Activated T-helper 17 cell treated with anti-CD3 and anti-CD28 coated beads, Interleukin-2, amount 50 U/mL, for 72 hours (primary cell): ENCODE measurements around the gene CRELD2. TPM values are rescaled to one million over a fixed set of nuclear protein-coding genes. Genes with fewer than 3 reads are reported as not detected.

ENCODE experiments used
- ATAC-seq: fragments of 150-1000 bp; cut with Tn5 transposase; replicated peaks from 2 replicates; pipeline ENCODE4 v1.10.0; 2021; ENCODE audit warnings: mild to moderate bottlenecking, moderate library complexity
- H3K27ac Mint-ChIP-seq: one replicate; pipeline ENCODE4 v1.8.0; 2022; ENCODE audit warnings: mixed read lengths
- H3K27me3 Mint-ChIP-seq: one replicate; pipeline ENCODE4 v1.8.0; 2022; ENCODE audit warnings: mixed read lengths
- H3K36me3 Mint-ChIP-seq: one replicate; pipeline ENCODE4 v1.8.0; 2022; ENCODE audit warnings: low read depth, mild to moderate bottlenecking, mixed read lengths
- H3K4me1 Mint-ChIP-seq: one replicate; pipeline ENCODE4 v1.8.0; 2022; ENCODE audit warnings: mixed read lengths
- H3K4me3 Mint-ChIP-seq: one replicate; pipeline ENCODE4 v1.8.0; 2022; ENCODE audit warnings: mild to moderate bottlenecking, mixed read lengths
- H3K9me3 Mint-ChIP-seq: one replicate; pipeline ENCODE4 v1.8.0; 2022; ENCODE audit warnings: mixed read lengths
- total RNA-seq, 2 donors: library from RNA; stranded (reverse); gene quantifications; one replicate each; pipeline ENCODE4 v1.2.3, GENCODE V29; 2022

CRELD2 gene
- total RNA-seq, 2 donors from 2014 or later, result 22.7 to 38.6 TPM

DNA sequence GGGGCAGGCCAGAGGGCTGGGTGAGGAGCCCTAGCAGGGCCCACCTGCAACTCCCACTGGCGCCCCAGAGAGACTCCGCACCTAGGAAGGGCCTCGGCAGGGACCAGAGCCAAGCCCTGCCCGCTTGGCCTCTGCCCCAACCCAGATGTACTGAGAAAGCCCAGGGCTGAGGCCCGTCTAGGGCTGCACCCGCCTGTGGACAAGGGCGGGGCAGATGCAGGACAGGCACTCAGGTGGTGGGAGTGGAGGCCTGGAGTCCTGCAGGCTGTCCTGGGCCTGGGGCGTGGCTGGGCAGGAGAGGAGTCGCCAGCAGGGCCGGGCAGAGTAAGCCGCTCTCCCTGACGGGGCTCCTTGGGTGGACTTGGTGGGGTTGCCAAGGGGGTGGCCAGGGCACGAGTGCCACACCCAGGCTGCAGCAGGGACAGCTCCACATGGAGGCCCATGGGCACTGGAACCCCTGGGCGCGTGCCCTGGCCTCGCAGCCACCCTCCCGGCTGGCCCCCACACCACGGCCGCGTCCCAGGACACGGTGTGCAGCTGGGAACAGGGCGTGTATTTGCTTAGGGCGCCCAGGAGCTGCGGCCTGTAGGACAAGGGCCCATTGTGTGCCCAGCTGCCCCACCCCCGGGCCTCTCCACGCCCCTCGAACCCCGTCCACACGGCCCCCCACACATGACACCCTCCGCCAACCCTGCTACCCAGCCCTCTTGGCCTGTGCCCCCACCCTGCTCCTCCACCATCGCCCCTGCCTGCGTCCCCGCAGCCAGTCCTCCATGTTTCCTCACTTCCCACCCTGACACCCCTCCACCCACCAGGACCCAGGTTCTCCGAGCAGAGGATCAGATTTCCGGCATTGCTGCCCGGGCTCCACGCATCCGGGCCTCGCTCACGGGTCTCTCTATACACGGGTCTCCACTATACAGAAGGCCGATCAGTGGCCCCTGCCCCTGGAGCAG, 30.8 kb downstream of the CRELD2 start:
- Mint-ChIP-seq H3K4me3 (no peak overlapping the region), H3K9me3 (no peaks in the 10 kb centered on the region), H3K36me3 (no peaks in the 10 kb centered on the region), H3K27me3 (no peaks in the 10 kb centered on the region), H3K4me1 (no peaks in the 10 kb centered on the region), H3K27ac (no peak overlapping the region)
- ATAC-seq, result no peak

- ATAC-seq, result no peak
- Mint-ChIP-seq H3K27me3 (no peaks in the 10 kb centered on the region), H3K4me1 (no peaks in the 10 kb centered on the region), H3K27ac (no peak overlapping the region), H3K4me3 (no peak overlapping the region), H3K36me3 (no peaks in the 10 kb centered on the region), H3K9me3 (no peaks in the 10 kb centered on the region)
These were observed 31.5 kb downstream of the CRELD2 start for GRCh38 chr22:49949914-49950292.

- no peak for ATAC-seq
- Mint-ChIP-seq H3K27ac (no peak overlapping the region), H3K4me3 (no peak overlapping the region), H3K36me3 (no peaks in the 10 kb centered on the region), H3K9me3 (no peaks in the 10 kb centered on the region), H3K4me1 (no peaks in the 10 kb centered on the region), H3K27me3 (no peaks in the 10 kb centered on the region)
These were observed 32.1 kb downstream of the CRELD2 start for GRCh38 chr22:49950396-49950994.

DNA sequence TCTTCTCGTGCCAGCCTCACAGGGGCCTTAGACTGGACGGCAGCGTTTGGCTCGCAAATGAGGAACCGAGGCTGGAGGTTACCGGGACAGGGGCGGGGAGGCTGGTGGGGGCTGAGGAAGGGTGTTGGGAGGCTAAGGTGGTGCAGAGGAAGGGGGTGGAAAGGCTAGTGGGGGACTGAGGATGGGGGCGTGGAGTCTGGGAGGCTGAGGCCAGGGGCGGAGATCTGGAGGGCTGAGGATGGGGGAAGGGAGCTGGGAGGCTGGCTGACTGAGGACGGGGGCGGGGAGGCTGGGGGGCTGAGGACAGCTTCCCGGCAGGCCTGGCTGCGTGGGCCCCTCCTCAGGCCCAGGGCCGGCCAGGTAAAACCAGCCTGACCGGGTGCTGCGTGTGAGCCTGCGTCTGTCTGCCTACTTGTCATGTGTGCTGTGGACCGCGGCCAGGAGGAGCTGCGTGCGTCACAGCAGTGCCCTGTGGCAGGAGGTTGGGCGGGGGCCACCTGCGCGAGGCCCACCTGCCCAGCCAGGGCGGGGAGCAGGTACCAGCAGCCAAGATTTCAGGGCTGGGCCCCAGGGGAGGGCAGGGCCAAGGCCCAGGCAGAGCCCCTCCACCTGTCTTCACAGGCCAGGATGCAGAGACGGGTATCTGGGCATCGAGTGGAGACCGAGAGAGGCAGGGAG, 32.7 kb downstream of the CRELD2 start:
- Mint-ChIP-seq H3K27me3 (no peaks in the 10 kb centered on the region), H3K27ac (no peak overlapping the region), H3K36me3 (no peaks in the 10 kb centered on the region), H3K9me3 (no peaks in the 10 kb centered on the region), H3K4me1 (no peaks in the 10 kb centered on the region), H3K4me3 (no peak overlapping the region)
- ATAC-seq, result no peak

DNA sequence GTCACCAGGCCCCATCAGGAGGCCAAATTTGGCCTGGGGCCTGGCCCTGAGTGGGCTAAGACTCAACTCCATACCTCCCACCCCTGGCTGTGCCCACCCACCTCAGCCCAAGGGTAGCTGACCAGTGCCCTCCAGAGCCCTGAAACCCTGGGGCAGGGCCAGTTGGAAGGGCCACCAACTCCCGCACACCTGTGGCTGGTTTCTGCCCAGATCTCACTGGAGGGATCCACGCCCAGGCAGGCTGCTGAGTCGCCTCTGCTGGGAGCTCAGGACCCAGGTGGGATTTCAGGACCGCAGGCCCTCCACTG, 33.2 kb downstream of the CRELD2 start:
- Mint-ChIP-seq H3K27ac (no peak overlapping the region), H3K27me3 (no peaks in the 10 kb centered on the region), H3K36me3 (no peaks in the 10 kb centered on the region), H3K9me3 (no peaks in the 10 kb centered on the region), H3K4me3 (no peak overlapping the region), H3K4me1 (no peaks in the 10 kb centered on the region)
- ATAC-seq, result no peak

GRCh38 chr22:49951986-49952896, 33.8 kb downstream of the CRELD2 start:
- H3K4me1 Mint-ChIP-seq, result no peaks in the 10 kb centered on the region
- no peak for ATAC-seq
- no peak overlapping the region for H3K27ac Mint-ChIP-seq
- H3K36me3 Mint-ChIP-seq, result no peaks in the 10 kb centered on the region
- no peak overlapping the region for H3K4me3 Mint-ChIP-seq
- no peaks in the 10 kb centered on the region for H3K9me3 Mint-ChIP-seq
- H3K27me3 Mint-ChIP-seq, result no peaks in the 10 kb centered on the region

DNA sequence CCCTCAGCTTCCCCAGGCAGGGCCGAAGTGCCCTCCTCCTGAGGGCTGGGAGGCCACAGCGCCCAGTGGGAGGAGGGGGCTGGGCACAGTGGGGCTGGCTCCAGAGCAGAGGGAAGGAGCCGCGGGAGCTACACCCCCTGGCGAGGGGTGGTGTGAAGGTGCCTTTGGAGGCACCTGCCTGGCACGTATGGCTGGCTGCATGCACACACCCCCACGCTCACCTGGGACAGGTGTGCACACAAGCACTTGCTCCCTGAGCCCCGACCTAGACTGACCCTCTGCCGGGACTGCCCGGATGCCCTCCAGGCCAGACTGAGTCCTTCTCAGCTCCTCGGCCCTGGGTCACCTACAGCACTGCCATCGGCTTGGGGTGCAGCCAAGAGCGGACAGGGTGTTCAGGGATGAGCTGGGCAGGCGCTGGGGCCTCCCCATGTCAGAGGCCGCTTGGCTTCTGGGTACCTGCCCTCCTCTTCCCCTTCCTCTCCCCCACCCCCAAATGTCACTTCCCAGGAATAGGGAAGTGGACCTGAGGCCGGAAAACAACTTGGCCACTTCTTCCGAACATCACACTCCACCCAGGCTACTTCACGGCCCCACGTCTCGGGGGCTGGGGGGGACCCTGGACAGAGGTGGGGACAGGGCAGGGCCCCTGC, 34.7 kb downstream of the CRELD2 start:
- no peak for ATAC-seq
- no peaks in the 10 kb centered on the region for H3K27me3 Mint-ChIP-seq
- no peak overlapping the region for H3K4me3 Mint-ChIP-seq
- no peaks in the 10 kb centered on the region for H3K9me3 Mint-ChIP-seq
- H3K4me1 Mint-ChIP-seq, result no peaks in the 10 kb centered on the region
- no peak overlapping the region for H3K27ac Mint-ChIP-seq
- no peaks in the 10 kb centered on the region for H3K36me3 Mint-ChIP-seq

GRCh38 chr22:49953680-49954344, 35.4 kb downstream of the CRELD2 start:
- ATAC-seq, result no peak
- Mint-ChIP-seq H3K36me3 (no peaks in the 10 kb centered on the region), H3K27me3 (no peaks in the 10 kb centered on the region), H3K27ac (no peak overlapping the region), H3K4me3 (no peak overlapping the region), H3K9me3 (no peaks in the 10 kb centered on the region), H3K4me1 (no peaks in the 10 kb centered on the region)

DNA sequence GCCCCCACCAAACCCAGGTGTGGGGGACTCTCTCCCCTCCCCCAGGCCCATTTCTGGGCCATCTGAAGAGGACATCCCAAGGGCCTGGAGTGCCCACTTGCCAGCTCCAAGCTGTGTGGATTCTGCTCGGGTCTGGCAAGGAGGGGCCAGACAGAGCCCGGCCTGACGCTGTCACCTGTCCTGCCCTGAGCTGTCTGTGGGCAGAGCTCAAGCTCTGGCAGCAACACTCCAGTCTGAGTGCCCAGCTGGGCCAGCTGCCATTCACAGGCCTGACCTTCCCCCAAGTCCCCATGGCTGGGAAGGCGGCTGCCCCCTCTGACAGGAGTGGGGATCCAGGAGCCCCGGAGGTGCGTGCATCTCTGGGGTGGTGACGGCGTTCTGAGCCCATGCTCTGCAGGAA, 35.9 kb downstream of the CRELD2 start:
- Mint-ChIP-seq H3K4me1 (no peaks in the 10 kb centered on the region), H3K9me3 (no peaks in the 10 kb centered on the region)

GRCh38 chr22:49954991-49955580, 36.7 kb downstream of the CRELD2 start:
- no peak for ATAC-seq
- H3K36me3 Mint-ChIP-seq, result no peaks in the 10 kb centered on the region
- no peaks in the 10 kb centered on the region for H3K9me3 Mint-ChIP-seq
- no peak overlapping the region for H3K4me3 Mint-ChIP-seq
- H3K4me1 Mint-ChIP-seq, result no peaks in the 10 kb centered on the region
- no peaks in the 10 kb centered on the region for H3K27me3 Mint-ChIP-seq
- no peak overlapping the region for H3K27ac Mint-ChIP-seq

More for the DNA sequence above, 35.9 kb downstream of the CRELD2 start:
- no peak overlapping the region for H3K4me3 Mint-ChIP-seq
- H3K27me3 Mint-ChIP-seq, result no peaks in the 10 kb centered on the region
- H3K27ac Mint-ChIP-seq, result no peak overlapping the region
- no peaks in the 10 kb centered on the region for H3K36me3 Mint-ChIP-seq
- ATAC-seq, result no peak

DNA sequence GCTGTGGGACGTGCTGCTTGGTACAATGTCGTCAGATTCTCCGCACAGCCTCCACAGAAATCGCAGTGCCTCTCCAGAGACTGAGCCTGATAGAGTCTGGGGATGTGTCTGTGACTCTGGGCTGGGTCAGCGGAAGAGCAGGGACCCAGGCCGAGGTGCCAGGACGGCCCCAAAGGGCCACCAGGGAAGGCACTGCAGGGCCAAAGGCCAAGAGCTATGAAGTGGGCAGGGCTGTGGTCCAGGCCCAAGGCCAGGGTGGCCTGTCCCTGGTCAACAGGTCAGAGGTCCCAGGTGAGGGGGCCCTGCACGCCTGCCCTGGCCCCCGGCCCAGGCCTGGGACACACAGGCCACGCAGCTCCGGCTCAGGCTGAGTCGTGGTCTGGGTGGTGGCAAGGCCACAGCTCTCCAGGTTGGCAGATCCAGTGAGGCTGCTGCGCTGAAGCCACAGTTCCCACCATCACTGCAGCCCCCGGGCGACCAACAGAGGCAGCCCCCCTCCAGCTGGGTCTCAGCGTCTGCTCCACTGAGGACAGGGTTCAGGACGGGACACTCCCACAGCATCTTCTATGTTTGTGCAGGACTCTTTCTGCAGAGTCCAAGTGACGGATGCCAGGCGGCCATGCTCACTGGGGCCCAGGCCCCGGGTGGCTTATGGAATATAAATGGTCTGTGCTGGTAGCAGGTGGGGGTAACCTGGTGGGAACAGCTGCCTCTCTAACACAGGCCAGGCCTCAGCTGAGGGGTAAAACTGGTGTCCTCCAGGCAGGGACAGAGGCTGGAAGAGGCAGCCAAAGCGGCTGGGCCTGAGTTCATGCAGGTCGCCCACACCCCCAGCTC, 37.4 kb downstream of the CRELD2 start:
- H3K4me1 Mint-ChIP-seq, result no peaks in the 10 kb centered on the region
- no peaks in the 10 kb centered on the region for H3K9me3 Mint-ChIP-seq
- no peak overlapping the region for H3K4me3 Mint-ChIP-seq
- no peaks in the 10 kb centered on the region for H3K36me3 Mint-ChIP-seq
- no peak overlapping the region for H3K27ac Mint-ChIP-seq
- ATAC-seq, result no peak
- H3K27me3 Mint-ChIP-seq, result no peaks in the 10 kb centered on the region

- Mint-ChIP-seq H3K4me1 (no peaks in the 10 kb centered on the region), H3K4me3 (no peak overlapping the region), H3K36me3 (peaks cover 3% of the 10 kb centered on the region), H3K27ac (no peak overlapping the region), H3K27me3 (no peaks in the 10 kb centered on the region), H3K9me3 (no peaks in the 10 kb centered on the region)
- ATAC-seq, result no peak
These were observed 38.0 kb downstream of the CRELD2 start for GRCh38 chr22:49956418-49956770.
